Smooth muscle cell of the brain vasculature (primary cell): Measurements from ENCODE around the gene TP53TG3F.
"Not testable (repeated sequence)": the region's sequence is repeated elsewhere in the genome, so short reads cannot be mapped to it uniquely, and the experiment has no call there.

Experiments used
- DNase-seq: peaks from one replicate; pipeline ENCODE4 v3.0.0-alpha.2; 2012; ENCODE audit warnings: low read depth, low spot score

TP53TG3F gene

GRCh38 chr16:33459312-33459711 is at the start of gene TP53TG3F:
TP53TG3F (plus strand) TSS chr16:33459612; CDS start chr16:33459680, 68 bp downstream.
- DNase-seq, result not testable (repeated sequence)

- not testable (repeated sequence) for DNase-seq
Measured at GRCh38 chr16:33491611-33492010, 32.2 kb downstream of the TP53TG3F start.

- DNase-seq, result not testable (repeated sequence)
Measured at GRCh38 chr16:33507231-33507630, 47.8 kb downstream of the TP53TG3F start.

GRCh38 chr16:33509070-33509469 is 49.7 kb downstream of the TP53TG3F start:
- DNase-seq, result not testable (repeated sequence)

- not testable (repeated sequence) for DNase-seq
Measured at GRCh38 chr16:33509906-33510305, 50.5 kb downstream of the TP53TG3F start.
